CD14-positive monocyte (primary cell): ENCODE results near the gene NCF2. TPM values are rescaled to one million over a fixed set of nuclear protein-coding genes. Genes with fewer than 3 reads are reported as not detected.

Experiments
- DNase-seq, 3 donors: peaks; one replicate each; pipeline ENCODE4 v3.0.0-alpha.2; 2011 to 2022
- H2AFZ ChIP-seq: 2 replicates; pipeline ENCODE4 v1.6.0; 2012; ENCODE audit warnings: mild to moderate bottlenecking, low read depth, low read length, inconsistent platforms; ENCODE audit not compliant: insufficient read depth, poor library complexity, severe bottlenecking
- H3K27ac ChIP-seq, 2 donors: 1 replicate in 1 of 2; 2 replicates in 1 of 2; pipeline ENCODE4 v1.5.1; 2012 to 2013; ENCODE audit warnings: low read length in 2 of 2, control low read depth in 1 of 2, inconsistent platforms in 1 of 2, low read depth in 1 of 2, mild to moderate bottlenecking in 1 of 2
- H3K27me3 ChIP-seq, 2 donors: one replicate each; pipeline versions ENCODE4 v1.6.0 to v1.6.1; 2011 to 2013; ENCODE audit warnings: low read length in 2 of 2; ENCODE audit not compliant: control insufficient read depth in 2 of 2, insufficient read depth in 2 of 2
- H3K36me3 ChIP-seq, 2 donors: replicated peaks in 1 of 2; 1 replicate in 1 of 2; 2 replicates in 1 of 2; pipeline versions ENCODE4 v1.5.1 to v1.6.1; 2012 to 2013; ENCODE audit warnings: low read length in 2 of 2, control low read depth in 1 of 2, inconsistent platforms in 1 of 2, mild to moderate bottlenecking in 1 of 2; ENCODE audit not compliant: insufficient read depth in 2 of 2, control insufficient read depth in 1 of 2
- H3K4me1 ChIP-seq, 2 donors: 1 replicate in 1 of 2; 2 replicates in 1 of 2; pipeline versions ENCODE4 v1.5.1 to v1.6.1; 2012 to 2013; ENCODE audit warnings: low read length in 2 of 2, control low read depth in 1 of 2, inconsistent platforms in 1 of 2, mild to moderate bottlenecking in 1 of 2, moderate library complexity in 1 of 2; ENCODE audit not compliant: insufficient read depth in 2 of 2, control insufficient read depth in 1 of 2
- H3K4me2 ChIP-seq: replicated peaks from 2 replicates; pipeline ENCODE3; 2012; ENCODE audit warnings: low read length, moderate library complexity, mild to moderate bottlenecking; ENCODE audit not compliant: poor library complexity, severe bottlenecking; ENCODE audit errors: extremely low read depth
- H3K4me3 ChIP-seq, 3 experiments: fragments of 200-600 bp in 1 of 3; sonication (generic) in 1 of 3; replicated peaks in 1 of 3; 1 replicate in 2 of 3; 2 replicates in 1 of 3; pipeline ENCODE4 v1.5.1; 2011 to 2013; ENCODE audit warnings: low read length in 3 of 3, mild to moderate bottlenecking in 3 of 3, control low read depth in 2 of 3, low read depth in 2 of 3, inconsistent platforms in 1 of 3, moderate library complexity in 1 of 3
- H3K79me2 ChIP-seq: 2 replicates; pipeline ENCODE4 v1.6.0; 2012; ENCODE audit warnings: mild to moderate bottlenecking, control low read depth, inconsistent platforms, low read length, moderate library complexity; ENCODE audit not compliant: insufficient read depth
- H3K9ac ChIP-seq: 2 replicates; pipeline ENCODE4 v1.6.0; 2017; ENCODE audit warnings: low read length, mild to moderate bottlenecking; ENCODE audit not compliant: insufficient read depth, poor library complexity, severe bottlenecking
- H3K9me3 ChIP-seq, 2 donors: replicated peaks in 1 of 2; 1 replicate in 1 of 2; 2 replicates in 1 of 2; pipeline versions ENCODE4 v1.5.1 to v1.6.1; 2012 to 2013; ENCODE audit warnings: low read length in 2 of 2, control low read depth in 1 of 2; ENCODE audit not compliant: control insufficient read depth in 1 of 2, insufficient read depth in 1 of 2
- H4K20me1 ChIP-seq: 2 replicates; pipeline ENCODE4 v1.6.0; 2012; ENCODE audit warnings: mild to moderate bottlenecking, low read length, control low read depth, moderate library complexity; ENCODE audit not compliant: insufficient read depth
- H3K27ac Mint-ChIP-seq, 7 donors: one replicate each; pipeline ENCODE4 v1.8.0; 2020; ENCODE audit warnings: mild to moderate bottlenecking in 7 of 7, mixed read lengths in 7 of 7, moderate library complexity in 6 of 7, inconsistent platforms in 2 of 7
- H3K27me3 Mint-ChIP-seq, 3 donors: one replicate each; pipeline ENCODE4 v1.8.0; 2021 to 2022; ENCODE audit warnings: low read depth in 3 of 3, mild to moderate bottlenecking in 3 of 3, mixed read lengths in 3 of 3, moderate library complexity in 3 of 3, inconsistent platforms in 1 of 3
- H3K36me3 Mint-ChIP-seq, 2 donors: one replicate each; pipeline ENCODE4 v1.8.0; 2020; ENCODE audit warnings: mixed read lengths in 2 of 2, inconsistent platforms in 1 of 2, mild to moderate bottlenecking in 1 of 2
- H3K4me1 Mint-ChIP-seq: one replicate; pipeline ENCODE4 v1.8.0; 2020; ENCODE audit warnings: mild to moderate bottlenecking, mixed read lengths
- H3K4me3 Mint-ChIP-seq, 2 donors: one replicate each; pipeline ENCODE4 v1.8.0; 2020; ENCODE audit warnings: mild to moderate bottlenecking in 2 of 2, mixed read lengths in 2 of 2, moderate library complexity in 1 of 2
- H3K9me3 Mint-ChIP-seq, 7 donors: one replicate each; pipeline ENCODE4 v1.8.0; 2020 to 2022; ENCODE audit warnings: mixed read lengths in 7 of 7, mild to moderate bottlenecking in 6 of 7, moderate library complexity in 6 of 7, inconsistent platforms in 2 of 7
- CTCF ChIP-seq: fragments of 200-600 bp; IDR thresholded peaks from one replicate; pipeline ENCODE4 v1.8.0; 2022; ENCODE audit warnings: antibody characterized with exemption, mild to moderate bottlenecking
- WGBS: methylation state at CpG from one replicate; pipeline ENCODE4 v1.1.5; 2013; ENCODE audit warnings: missing lambda C conversion rate; ENCODE audit not compliant: insufficient coverage; 5-methylcytosine and 5-hydroxymethylcytosine counted together
- intact Hi-C, 2 donors: fragments of 100-400 bp; cut with micrococcal nuclease; formaldehyde crosslinking; loops; one replicate each; pipeline versions ENCODE4 v1.15.0 to v1.15.1; 2023
- polyA plus RNA-seq, 3 donors: library from polyadenylated mRNA; depleted of rRNA in 1 of 3; unstranded in 2 of 3; stranded (reverse) in 1 of 3; fragments of 300-500 nt in 2 of 3; fragments of >200 nt in 1 of 3; fragmentation: Illumina TruSeq in 2 of 3; gene quantifications; 1 replicate in 2 of 3; 2 replicates in 1 of 3; pipeline ENCODE4 v1.2.3, GENCODE V29; 2012 to 2021

The NCF2 gene
- polyA plus RNA-seq, 3 donors = 509 to 697 (median 557) TPM

GRCh38 chr1:183553764-183554163, 36.5 kb downstream of the NCF2 start:
- no peaks in the 10 kb centered on the region for H3K27me3 Mint-ChIP-seq
- peaks cover 90 to 100% of the 10 kb centered on the region in 2 donors for H3K36me3 ChIP-seq
- TF ChIP-seq CTCF = no peak
- DNase-seq = no peak
- no peak overlapping the region for H3K4me3 Mint-ChIP-seq
- no peaks in the 10 kb centered on the region for H3K9me3 Mint-ChIP-seq
- peaks cover 99% of the 10 kb centered on the region for H4K20me1 ChIP-seq
- no peaks in the 10 kb centered on the region for H3K9me3 ChIP-seq
- H3K4me3 ChIP-seq = no peak overlapping the region
- H3K4me1 ChIP-seq = no peaks in the 10 kb centered on the region
- H3K9ac ChIP-seq = no peak overlapping the region
- H3K36me3 Mint-ChIP-seq = peaks cover 82 to 95% of the 10 kb centered on the region in 2 donors
- no peaks in the 10 kb centered on the region for H3K27me3 ChIP-seq
- no peak overlapping the region for H2AFZ ChIP-seq
- peaks cover 3% of the 10 kb centered on the region for H3K4me1 Mint-ChIP-seq
- H3K27ac ChIP-seq = peak overlapping the region in 1 of 2 donors; percentile 66
- H3K4me2 ChIP-seq = no peak overlapping the region
- peak overlapping the region in 4 of 7 donors; percentile 53 to 76 (median 70) for H3K27ac Mint-ChIP-seq
- H3K79me2 ChIP-seq = peaks cover 8% of the 10 kb centered on the region
- no CpG with 5 or more reads among the region's 3 CpGs for WGBS
- intact Hi-C loops = loop anchor here in 1 of 2 donors (10.0 kb wide), 1 partner anchor 699 kb away; no protein-coding TSS in a partner anchor

GRCh38 chr1:183553331-183553730, 36.9 kb downstream of the NCF2 start:
- H3K27ac ChIP-seq = peak overlapping the region; percentile 5 to 66

More at GRCh38 chr1:183553331-183553730, 36.9 kb downstream of the NCF2 start:
- Mint-ChIP-seq H3K4me1 (peaks cover 3% of the 10 kb centered on the region), H3K27me3 (no peaks in the 10 kb centered on the region), H3K36me3 (peaks cover 83 to 93% of the 10 kb centered on the region in 2 donors), H3K4me3 (no peak overlapping the region), H3K27ac (peak overlapping the region; percentile 35 to 85 (median 72)), H3K9me3 (no peaks in the 10 kb centered on the region)
- intact Hi-C loops = loop anchor here in 1 of 2 donors (10.0 kb wide), 1 partner anchor 699 kb away; no protein-coding TSS in a partner anchor
- no peak overlapping the region for H3K4me3 ChIP-seq
- no peak overlapping the region for H2AFZ ChIP-seq
- no peaks in the 10 kb centered on the region for H3K4me1 ChIP-seq
- no peak for DNase-seq
- H3K36me3 ChIP-seq = peaks cover 86 to 100% of the 10 kb centered on the region in 2 donors
- H3K9ac ChIP-seq = no peak overlapping the region
- 82% methylated on average over 2 of the region's 5 CpGs for WGBS
- H3K27me3 ChIP-seq = no peaks in the 10 kb centered on the region
- H3K9me3 ChIP-seq = no peaks in the 10 kb centered on the region
- peaks cover 98% of the 10 kb centered on the region for H4K20me1 ChIP-seq
- H3K79me2 ChIP-seq = peaks cover 6% of the 10 kb centered on the region
- no peak overlapping the region for H3K4me2 ChIP-seq
- no peak for TF ChIP-seq CTCF
